Mesendoderm (in vitro differentiated cells): Measurements from ENCODE around the gene RRAGB.
A peak's percentile ranks its signal among the peaks of the same experiment; 100 is the strongest.
"Not testable (repeated sequence)": the region's sequence is repeated elsewhere in the genome, so short reads cannot be mapped to it uniquely, and the experiment has no call there.

Experiments
- DNase-seq: peaks from one replicate; pipeline ENCODE4 v3.0.0; 2013
- H2AK5ac ChIP-seq: 2 replicates; pipeline ENCODE4 v1.6.1; 2013; ENCODE audit warnings: low read length, inconsistent platforms
- H2BK120ac ChIP-seq: 2 replicates; pipeline ENCODE4 v1.6.1; 2013; ENCODE audit warnings: low read depth, mild to moderate bottlenecking, low read length, moderate library complexity, mixed read lengths
- H2BK15ac ChIP-seq: replicated peaks from 2 replicates; pipeline ENCODE4 v1.6.1; 2013; ENCODE audit warnings: low read depth, mild to moderate bottlenecking, moderate library complexity
- H2BK5ac ChIP-seq: 2 replicates; pipeline ENCODE4 v1.6.1; 2013; ENCODE audit warnings: low read length, inconsistent platforms
- H3K18ac ChIP-seq: 2 replicates; pipeline ENCODE4 v1.6.1; 2013; ENCODE audit warnings: mild to moderate bottlenecking, low read length, mixed read lengths
- H3K23ac ChIP-seq: one replicate; pipeline ENCODE4 v1.6.1; 2013; ENCODE audit warnings: low read length
- H3K27ac ChIP-seq: 2 replicates; pipeline ENCODE4 v1.5.1; 2013; ENCODE audit warnings: low read depth, mild to moderate bottlenecking, inconsistent platforms, low read length, moderate library complexity
- H3K27me3 ChIP-seq: 2 replicates; pipeline ENCODE4 v1.6.1; 2013; ENCODE audit warnings: low read length, control low read depth, mild to moderate bottlenecking, inconsistent platforms; ENCODE audit not compliant: insufficient read depth, poor library complexity
- H3K36me3 ChIP-seq: 2 replicates; pipeline ENCODE4 v1.6.1; 2013; ENCODE audit warnings: low read length, inconsistent platforms; ENCODE audit not compliant: control insufficient read depth, insufficient read depth
- H3K4ac ChIP-seq: one replicate; pipeline ENCODE4 v1.6.1; 2013; ENCODE audit warnings: low read depth, mild to moderate bottlenecking, low read length, moderate library complexity
- H3K4me1 ChIP-seq: 2 replicates; pipeline ENCODE4 v1.6.1; 2013; ENCODE audit warnings: low read depth, low read length, inconsistent platforms; ENCODE audit not compliant: control insufficient read depth
- H3K4me2 ChIP-seq: 2 replicates; pipeline ENCODE4 v1.6.1; 2013; ENCODE audit warnings: low read length
- H3K4me3 ChIP-seq: 2 replicates; pipeline ENCODE4 v1.5.1; 2013; ENCODE audit warnings: mild to moderate bottlenecking, low read length
- H3K56ac ChIP-seq: one replicate; pipeline ENCODE4 v1.6.1; 2013; ENCODE audit warnings: low read length
- H3K79me1 ChIP-seq: 2 replicates; pipeline ENCODE4 v1.6.1; 2013; ENCODE audit warnings: low read length, inconsistent platforms
- H3K79me2 ChIP-seq: 2 replicates; pipeline ENCODE4 v1.6.1; 2013; ENCODE audit warnings: mild to moderate bottlenecking, low read length; ENCODE audit not compliant: control insufficient read depth, insufficient read depth
- H3K9ac ChIP-seq: 2 replicates; pipeline ENCODE4 v1.6.1; 2013; ENCODE audit warnings: low read length, inconsistent platforms
- H4K5ac ChIP-seq: one replicate; pipeline ENCODE4 v1.6.1; 2013; ENCODE audit warnings: low read length
- H4K8ac ChIP-seq: one replicate; pipeline ENCODE4 v1.6.1; 2013; ENCODE audit warnings: low read depth, mild to moderate bottlenecking, control low read depth, low read length, moderate library complexity
- WGBS: extraction: QIAGEN DNeasy Blood & Tissue Kit; methylation state at CpG from one replicate; pipeline ENCODE4 v1.1.7; 2013; ENCODE audit warnings: low lambda C conversion rate, missing lambda C conversion rate; ENCODE audit not compliant: insufficient coverage; ENCODE audit errors: extremely low coverage; 5-methylcytosine and 5-hydroxymethylcytosine counted together

RRAGB gene

GRCh38 chrX:55774419-55774818 is 56.9 kb downstream of the RRAGB start:
- not testable (repeated sequence) for H2AK5ac ChIP-seq, H2BK5ac ChIP-seq, H3K4me3 ChIP-seq, H3K4me1 ChIP-seq, H3K36me3 ChIP-seq, H3K9ac ChIP-seq, H3K27ac ChIP-seq, H3K4ac ChIP-seq, H3K79me1 ChIP-seq, H2BK15ac ChIP-seq, H3K23ac ChIP-seq, H3K56ac ChIP-seq, H4K8ac ChIP-seq, H3K18ac ChIP-seq, H2BK120ac ChIP-seq, H3K27me3 ChIP-seq, H3K79me2 ChIP-seq, H3K4me2 ChIP-seq, H4K5ac ChIP-seq
- DNase-seq = peak; percentile 16
- WGBS = no CpG with 5 or more reads among the region's 6 CpGs

DNA sequence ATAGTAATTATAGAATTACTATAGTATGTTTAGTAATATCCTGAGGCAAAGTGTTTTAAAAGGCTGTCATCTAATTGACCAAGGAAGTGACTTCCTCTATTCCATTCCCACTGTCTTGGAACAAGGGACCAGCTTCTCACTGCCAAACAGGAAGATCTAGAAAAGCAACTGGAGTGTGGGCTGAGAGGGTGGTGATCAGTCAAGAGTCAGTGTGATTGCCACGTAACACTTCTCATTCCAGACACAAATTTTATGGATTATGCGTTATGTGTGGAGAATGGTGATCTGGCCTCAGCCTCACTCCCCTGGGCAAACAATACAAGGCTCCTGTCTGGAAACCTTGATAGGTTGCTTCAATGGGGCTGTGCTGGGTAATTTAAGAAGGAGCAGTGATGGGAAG is 60.0 kb downstream of the RRAGB start:
- Histone ChIP-seq H3K23ac (no peak overlapping the region), H3K18ac (no peak overlapping the region), H3K79me2 (no peaks in the 10 kb centered on the region), H2BK120ac (no peak overlapping the region), H4K8ac (no peak overlapping the region), H3K4me3 (no peak overlapping the region), H3K4ac (no peak overlapping the region), H3K79me1 (no peaks in the 10 kb centered on the region), H3K9ac (no peak overlapping the region), H4K5ac (no peak overlapping the region), H3K27ac (no peak overlapping the region), H3K56ac (no peak overlapping the region), H2BK15ac (no peak overlapping the region), H2AK5ac (no peak overlapping the region), H2BK5ac (no peak overlapping the region), H3K27me3 (no peaks in the 10 kb centered on the region), H3K36me3 (no peaks in the 10 kb centered on the region), H3K4me2 (no peak overlapping the region), H3K4me1 (no peaks in the 10 kb centered on the region)
- no peak for DNase-seq
- WGBS = no CpG with 5 or more reads among the region's 2 CpGs

DNA sequence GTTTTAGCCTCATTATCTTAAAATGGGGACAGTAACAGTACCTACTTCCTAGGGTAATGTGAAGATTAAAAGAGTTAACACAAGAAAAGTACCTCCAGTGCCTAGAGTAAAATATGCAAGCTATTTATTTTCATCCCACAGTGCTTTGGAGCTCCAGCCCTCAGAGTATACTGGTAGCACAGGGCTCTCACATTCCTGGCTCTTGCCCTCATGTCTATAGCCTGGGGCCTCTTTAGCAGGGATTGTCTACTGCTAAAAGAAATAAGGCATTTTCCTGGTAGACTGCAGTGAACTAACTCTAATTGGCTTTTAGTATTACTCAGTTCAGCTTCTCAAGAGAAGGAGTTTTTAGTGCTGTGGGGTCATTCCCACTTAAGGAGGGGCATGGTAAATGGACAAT is 60.8 kb downstream of the RRAGB start:
- H3K4me2 ChIP-seq = no peak overlapping the region
- no peak overlapping the region for H2BK120ac ChIP-seq
- no peaks in the 10 kb centered on the region for H3K79me2 ChIP-seq
- no peak overlapping the region for H4K5ac ChIP-seq
- DNase-seq = peak; percentile 49
- no peak overlapping the region for H3K27ac ChIP-seq
- no peak overlapping the region for H3K9ac ChIP-seq
- H3K18ac ChIP-seq = no peak overlapping the region
- H3K4ac ChIP-seq = no peak overlapping the region
- H3K4me3 ChIP-seq = no peak overlapping the region
- H3K56ac ChIP-seq = no peak overlapping the region
- H4K8ac ChIP-seq = no peak overlapping the region
- H3K36me3 ChIP-seq = no peaks in the 10 kb centered on the region
- no peaks in the 10 kb centered on the region for H3K27me3 ChIP-seq
- no peaks in the 10 kb centered on the region for H3K4me1 ChIP-seq
- no peak overlapping the region for H2BK15ac ChIP-seq
- H2AK5ac ChIP-seq = no peak overlapping the region
- no peak overlapping the region for H3K23ac ChIP-seq
- no peaks in the 10 kb centered on the region for H3K79me1 ChIP-seq
- no peak overlapping the region for H2BK5ac ChIP-seq

DNA sequence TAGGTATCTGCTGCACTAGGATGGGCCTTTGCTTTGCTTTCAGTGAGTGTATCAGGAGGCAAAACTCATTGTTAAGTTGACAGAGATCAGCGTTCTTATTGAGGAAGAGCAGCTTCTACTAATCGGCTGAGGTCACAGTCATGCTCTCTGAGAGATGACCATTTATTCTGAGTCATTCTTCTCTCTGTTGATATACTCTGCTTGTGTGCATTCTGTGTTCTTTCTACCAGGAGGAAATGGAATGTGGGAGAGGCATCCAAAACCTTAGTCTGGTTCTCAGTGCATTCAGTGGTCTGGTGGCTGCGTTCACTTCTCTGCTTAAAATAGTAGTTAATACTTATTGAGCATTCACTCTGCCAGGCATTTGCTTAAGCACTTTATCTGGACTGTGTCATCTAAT is 66.2 kb downstream of the RRAGB start:
- no peaks in the 10 kb centered on the region for H3K27me3 ChIP-seq
- H3K4ac ChIP-seq = no peak overlapping the region
- H2BK120ac ChIP-seq = no peak overlapping the region
- no peak overlapping the region for H3K9ac ChIP-seq
- no peak overlapping the region for H4K8ac ChIP-seq
- no peak overlapping the region for H3K23ac ChIP-seq
- no peak overlapping the region for H3K56ac ChIP-seq
- no peak overlapping the region for H3K4me2 ChIP-seq
- no peak overlapping the region for H4K5ac ChIP-seq
- no peak overlapping the region for H2BK15ac ChIP-seq
- no peaks in the 10 kb centered on the region for H3K79me2 ChIP-seq
- no peak overlapping the region for H3K4me3 ChIP-seq
- DNase-seq = no peak
- no peak overlapping the region for H3K27ac ChIP-seq
- no peak overlapping the region for H3K18ac ChIP-seq
- H3K79me1 ChIP-seq = no peaks in the 10 kb centered on the region
- H3K4me1 ChIP-seq = no peaks in the 10 kb centered on the region
- H2BK5ac ChIP-seq = no peak overlapping the region
- no peaks in the 10 kb centered on the region for H3K36me3 ChIP-seq
- no peak overlapping the region for H2AK5ac ChIP-seq
- no CpG with 5 or more reads among the region's 3 CpGs for WGBS

GRCh38 chrX:55787063-55787462 is 69.5 kb downstream of the RRAGB start:
- DNase-seq = no peak
- H3K4ac ChIP-seq = no peak overlapping the region
- no peak overlapping the region for H3K4me3 ChIP-seq
- no peak overlapping the region for H2BK5ac ChIP-seq
- H2BK15ac ChIP-seq = no peak overlapping the region
- no peak overlapping the region for H3K9ac ChIP-seq
- no peaks in the 10 kb centered on the region for H3K79me2 ChIP-seq
- no peak overlapping the region for H3K18ac ChIP-seq
- H3K4me1 ChIP-seq = no peaks in the 10 kb centered on the region
- no peak overlapping the region for H3K23ac ChIP-seq
- no peaks in the 10 kb centered on the region for H3K79me1 ChIP-seq
- H3K36me3 ChIP-seq = no peaks in the 10 kb centered on the region
- no peak overlapping the region for H2BK120ac ChIP-seq
- no peak overlapping the region for H4K5ac ChIP-seq
- no peak overlapping the region for H3K56ac ChIP-seq
- no peak overlapping the region for H4K8ac ChIP-seq
- no peaks in the 10 kb centered on the region for H3K27me3 ChIP-seq
- H3K4me2 ChIP-seq = no peak overlapping the region
- H2AK5ac ChIP-seq = no peak overlapping the region
- H3K27ac ChIP-seq = no peak overlapping the region

DNA sequence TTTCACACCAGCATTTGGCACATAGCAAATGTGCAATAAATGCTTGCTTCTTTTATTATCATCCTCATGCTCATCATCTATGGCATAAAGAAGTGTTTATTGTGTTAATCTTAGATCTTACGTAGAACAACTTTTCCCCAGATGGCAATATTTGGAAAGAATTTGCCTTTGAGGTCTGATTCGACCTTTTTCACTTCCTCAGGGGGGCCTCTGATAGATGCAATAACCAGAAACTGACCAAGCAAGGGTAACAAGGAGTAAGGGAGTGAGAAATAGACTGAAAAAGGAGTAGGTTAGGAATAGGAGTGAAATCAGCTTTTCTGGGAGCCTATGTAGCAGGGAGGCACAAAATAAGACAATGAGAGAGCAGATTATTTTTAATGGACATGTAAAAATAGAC is 70.2 kb downstream of the RRAGB start:
- no peaks in the 10 kb centered on the region for H3K79me2 ChIP-seq
- no peak overlapping the region for H4K8ac ChIP-seq
- no peak overlapping the region for H2BK120ac ChIP-seq
- no peak overlapping the region for H2BK5ac ChIP-seq
- H3K79me1 ChIP-seq = no peaks in the 10 kb centered on the region
- H3K4me2 ChIP-seq = no peak overlapping the region
- H3K9ac ChIP-seq = no peak overlapping the region
- no peak overlapping the region for H3K4ac ChIP-seq
- WGBS = no CpG with 5 or more reads among the region's 2 CpGs
- H3K56ac ChIP-seq = no peak overlapping the region
- no peak overlapping the region for H3K23ac ChIP-seq
- H3K4me3 ChIP-seq = no peak overlapping the region
- H3K4me1 ChIP-seq = no peaks in the 10 kb centered on the region
- H3K27me3 ChIP-seq = no peaks in the 10 kb centered on the region
- no peaks in the 10 kb centered on the region for H3K36me3 ChIP-seq
- H2BK15ac ChIP-seq = no peak overlapping the region
- no peak overlapping the region for H3K27ac ChIP-seq
- no peak overlapping the region for H4K5ac ChIP-seq
- peak overlapping the region; percentile 51 for H3K18ac ChIP-seq
- H2AK5ac ChIP-seq = no peak overlapping the region
- no peak for DNase-seq
